GOT3 (cell line): ENCODE measurements around the gene IL22RA1.

Experiments
- DNase-seq: peaks from one replicate; lab custom pipeline; 2025; ENCODE audit warnings: mixed read lengths; lab: John Stamatoyannopoulos, UW

IL22RA1 gene

GRCh38 chr1:24097663-24098062, 45.3 kb downstream of the IL22RA1 start:
- DNase-seq, result no peak

DNA sequence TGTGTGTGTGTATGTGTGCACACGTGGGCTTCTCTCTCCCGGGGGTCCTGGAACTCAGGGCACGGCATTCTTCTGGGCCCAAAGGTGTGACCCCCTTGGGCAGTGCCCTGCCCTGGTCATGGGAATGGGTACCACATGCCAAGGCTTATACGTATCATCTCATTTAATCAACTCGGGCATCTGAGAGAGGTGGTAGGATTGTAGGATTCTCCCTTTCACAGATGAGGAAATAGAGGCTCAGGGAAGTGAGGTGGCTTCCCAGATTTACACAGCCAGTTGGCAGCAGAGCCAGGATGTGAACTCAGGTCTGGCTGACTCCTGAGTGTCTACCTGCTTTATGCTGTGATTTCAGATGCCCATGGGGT, 46.2 kb downstream of the IL22RA1 start:
- DNase-seq, result no peak

DNA sequence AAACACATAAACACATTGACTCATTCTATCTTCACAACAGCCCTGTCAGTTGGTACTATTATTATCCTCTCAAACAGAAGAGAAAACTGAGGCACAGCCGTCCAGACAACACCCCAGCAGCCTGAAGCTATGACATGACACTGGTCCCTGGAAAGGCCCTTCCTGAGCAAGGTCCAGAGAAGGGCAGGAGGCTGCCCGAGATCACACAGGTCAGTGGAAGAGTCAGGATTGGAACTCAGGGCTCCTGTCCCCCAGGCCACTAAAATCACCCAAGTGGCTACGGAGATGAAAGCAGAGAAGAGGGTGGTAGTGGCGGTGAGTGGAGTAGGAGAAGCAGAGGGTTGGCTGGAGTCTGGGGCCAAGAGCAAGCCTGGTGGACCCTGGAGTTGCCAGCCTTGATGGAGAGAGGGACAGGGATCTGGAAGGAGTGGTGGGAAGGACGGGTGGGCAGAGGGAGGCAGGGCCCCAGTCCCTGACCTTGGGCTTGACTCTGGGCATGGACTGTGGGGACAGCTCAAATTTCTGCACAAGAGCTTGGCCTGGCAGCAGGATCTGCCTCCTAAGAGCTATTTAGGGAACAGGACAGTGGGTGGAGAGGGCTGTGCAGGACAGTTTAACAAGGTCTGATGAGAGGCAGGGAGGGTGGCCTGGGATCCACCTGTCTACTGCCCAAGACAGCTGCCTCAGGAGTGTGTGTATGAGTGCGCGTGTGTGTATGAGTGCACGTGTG, 46.8 kb downstream of the IL22RA1 start:
- DNase-seq, result no peak

GRCh38 chr1:24095140-24095859, 47.6 kb downstream of the IL22RA1 start:
- DNase-seq, result no peak

GRCh38 chr1:24094554-24094953, 48.4 kb downstream of the IL22RA1 start:
- DNase-seq, result no peak

DNA sequence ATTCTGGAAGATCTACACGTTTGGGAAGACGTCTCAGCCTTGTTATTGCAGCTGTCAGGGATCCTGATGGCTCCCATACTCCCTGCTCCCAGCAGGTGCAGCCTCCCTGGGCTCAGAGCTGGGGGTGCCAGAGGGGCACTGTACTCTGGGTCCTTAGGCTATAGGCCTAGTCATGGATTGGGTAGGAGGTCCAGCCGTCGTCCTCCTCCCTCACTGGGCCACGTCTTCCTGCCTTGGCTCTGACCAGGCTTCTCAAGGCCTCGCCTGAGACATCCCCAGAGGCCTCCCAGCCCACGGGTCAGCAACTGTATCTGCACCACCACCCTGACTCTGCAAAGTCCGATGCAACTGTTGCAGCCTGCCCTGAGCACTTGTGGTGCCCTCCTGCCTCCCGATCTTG, 49.2 kb downstream of the IL22RA1 start:
- no peak for DNase-seq

DNA sequence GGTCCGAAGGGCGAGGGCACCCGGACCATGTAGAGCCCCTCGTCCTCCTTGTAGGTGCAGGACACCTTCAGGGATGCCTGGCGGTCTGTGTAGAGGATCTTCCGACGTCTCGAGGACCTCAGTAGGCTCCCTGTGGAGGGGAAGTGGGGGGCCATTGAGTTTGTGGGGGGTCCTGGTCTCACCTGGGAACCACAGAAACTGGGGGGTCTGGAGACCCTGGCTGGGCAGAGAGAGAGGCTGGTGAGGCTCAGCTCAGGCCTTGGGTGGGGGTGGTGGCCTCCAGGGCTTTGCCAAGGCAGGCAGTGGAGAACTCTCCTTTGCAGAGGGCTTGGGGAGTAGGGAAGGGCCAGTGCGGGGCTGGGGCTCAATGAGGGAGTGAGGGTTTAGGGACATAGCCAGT, 50.0 kb downstream of the IL22RA1 start:
- DNase-seq, result no peak

DNA sequence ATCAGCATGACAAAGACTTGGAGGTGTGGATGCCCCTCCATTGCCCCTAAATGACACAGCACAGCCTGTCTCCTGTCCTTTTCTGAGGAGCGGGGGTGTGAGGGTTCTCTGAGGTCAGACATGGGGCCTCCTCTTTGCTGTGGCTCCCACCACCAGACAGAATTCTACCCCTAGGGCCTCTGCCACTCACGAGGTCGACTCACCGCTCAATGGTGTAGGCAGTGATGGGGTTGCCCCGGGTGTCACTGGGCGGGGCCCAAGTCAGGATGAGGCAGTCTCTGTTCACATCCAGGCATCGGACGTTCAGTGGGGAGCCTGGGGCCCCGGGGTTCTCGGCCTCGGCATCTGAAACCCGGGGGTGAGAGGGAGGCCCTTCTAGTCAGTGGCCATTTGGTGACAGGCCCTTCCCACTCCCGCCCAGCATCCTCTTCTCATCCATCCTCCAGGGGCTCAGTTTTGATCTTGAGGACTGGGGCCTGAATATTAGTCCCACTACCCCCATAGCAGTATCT, 50.9 kb downstream of the IL22RA1 start:
- no peak for DNase-seq

- DNase-seq, result no peak
Measured at GRCh38 chr1:24090736-24091135, 52.2 kb downstream of the IL22RA1 start.

DNA sequence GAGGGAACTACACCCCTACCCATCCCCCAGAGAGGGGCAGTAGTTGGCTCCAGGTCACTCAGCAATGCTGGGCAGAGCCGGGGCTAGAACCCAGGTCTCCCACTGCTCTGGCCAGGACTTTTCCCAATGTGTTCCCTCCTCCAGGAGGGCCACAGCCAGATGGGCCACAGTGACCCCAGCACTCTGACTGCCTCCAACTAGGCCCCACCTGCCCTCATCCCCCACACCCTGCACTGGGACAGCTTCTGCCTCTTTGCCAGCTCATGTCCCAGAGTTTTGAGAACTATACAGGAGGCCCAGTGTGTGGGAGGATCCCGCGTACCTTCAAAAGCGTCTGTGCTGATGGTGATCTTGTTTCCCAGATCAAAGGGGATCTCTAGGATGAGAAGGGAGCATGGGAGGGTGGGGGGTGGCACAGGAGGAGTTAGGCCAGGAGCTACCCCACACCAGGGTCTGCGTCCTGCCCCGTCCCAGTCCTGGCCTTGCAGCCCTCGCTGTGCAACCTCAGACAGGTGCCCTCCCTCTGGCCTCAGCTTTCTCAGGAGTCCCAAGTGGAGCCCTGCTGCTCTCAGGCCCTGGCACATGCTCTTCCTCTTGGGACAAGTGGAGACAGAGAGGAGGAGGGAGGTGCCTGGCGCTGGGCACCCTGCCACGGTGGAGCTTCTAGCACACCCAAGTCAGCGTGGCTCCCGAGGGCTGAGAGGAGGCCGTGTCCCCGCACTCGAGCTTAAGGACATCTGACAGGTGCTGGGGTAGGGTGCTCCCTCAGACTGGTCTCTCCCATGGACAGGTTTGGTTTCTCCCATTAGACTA, 53.0 kb downstream of the IL22RA1 start:
- no peak for DNase-seq

DNA sequence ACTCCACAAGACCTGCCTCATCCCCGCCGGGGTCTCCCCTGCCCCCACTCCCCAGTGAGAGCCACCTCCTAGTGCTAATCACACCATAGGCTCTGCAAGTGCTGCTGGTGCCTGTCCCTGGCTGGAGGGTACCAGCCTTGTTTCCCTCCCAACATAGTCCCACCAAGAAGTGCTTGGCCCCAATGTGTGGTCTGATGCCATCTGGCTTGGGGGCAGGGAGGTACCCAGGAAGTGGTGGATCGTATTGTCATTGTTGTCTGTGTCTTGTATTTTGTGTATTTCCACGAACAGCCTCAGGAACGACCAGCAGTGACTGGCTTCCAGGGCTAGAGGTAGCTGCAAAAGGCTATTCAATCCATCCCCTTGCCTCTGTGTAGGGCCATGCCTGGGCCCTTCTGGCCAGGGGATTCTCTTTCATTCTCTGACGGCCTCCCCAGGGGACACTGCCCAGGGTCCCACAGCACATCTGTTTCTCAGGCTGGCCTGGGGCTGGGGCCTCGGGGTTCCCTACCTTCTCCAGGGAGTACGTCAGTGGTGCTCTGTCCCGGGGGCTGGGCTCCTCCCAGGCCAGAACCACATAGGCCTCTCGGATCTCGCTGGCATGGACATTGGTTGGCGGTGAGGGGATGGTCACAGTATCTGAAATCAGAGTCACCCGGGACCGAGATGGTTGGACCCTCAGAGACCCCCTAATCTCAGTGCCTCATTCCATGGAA, 53.8 kb downstream of the IL22RA1 start:
- DNase-seq, result no peak

DNA sequence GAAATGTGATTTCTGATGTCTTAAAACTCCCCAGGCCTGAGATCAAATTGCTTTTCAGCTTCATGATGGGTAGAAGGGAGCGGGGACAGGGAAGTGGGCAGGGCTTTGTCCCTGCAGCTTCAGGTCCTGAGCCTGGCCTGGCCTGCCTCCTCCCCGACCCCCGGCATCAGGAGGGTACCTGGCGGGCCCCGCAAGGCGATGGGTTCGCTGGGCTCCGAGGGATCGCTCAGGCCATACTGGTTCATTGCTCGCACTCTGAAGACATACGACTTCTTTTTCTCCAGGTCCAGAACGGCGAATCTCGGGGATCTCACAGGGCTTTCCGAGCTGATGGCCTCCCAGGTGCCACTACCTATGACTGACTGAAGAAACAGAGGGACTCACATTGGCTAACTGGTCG, 56.5 kb downstream of the IL22RA1 start:
- DNase-seq, result no peak

DNA sequence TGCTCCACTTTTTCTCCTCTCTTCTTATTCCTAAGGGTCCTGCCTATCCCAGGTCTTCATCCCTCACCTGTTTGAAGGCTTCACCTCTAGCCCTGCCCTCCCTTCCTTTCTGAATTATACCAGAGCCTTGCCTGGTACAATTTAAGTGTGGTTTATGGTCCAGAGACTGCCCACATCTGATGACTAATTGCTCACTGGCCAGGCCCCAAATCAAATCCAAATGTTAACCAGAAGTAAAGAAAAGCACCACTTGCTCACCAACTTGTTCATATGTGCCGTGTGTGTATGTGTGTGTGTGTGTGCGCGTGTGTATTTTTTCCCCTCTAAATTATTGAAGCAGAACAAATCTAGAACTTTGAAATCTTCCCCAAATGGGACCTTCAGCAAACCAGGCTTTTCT, 57.4 kb downstream of the IL22RA1 start:
- no peak for DNase-seq

- DNase-seq, result no peak
Measured at GRCh38 chr1:24085007-24085406, 57.9 kb downstream of the IL22RA1 start.

- no peak for DNase-seq
Measured at GRCh38 chr1:24084050-24084449, 58.9 kb downstream of the IL22RA1 start.

- no peak for DNase-seq
Measured at GRCh38 chr1:24082372-24082771, 60.6 kb downstream of the IL22RA1 start.

DNA sequence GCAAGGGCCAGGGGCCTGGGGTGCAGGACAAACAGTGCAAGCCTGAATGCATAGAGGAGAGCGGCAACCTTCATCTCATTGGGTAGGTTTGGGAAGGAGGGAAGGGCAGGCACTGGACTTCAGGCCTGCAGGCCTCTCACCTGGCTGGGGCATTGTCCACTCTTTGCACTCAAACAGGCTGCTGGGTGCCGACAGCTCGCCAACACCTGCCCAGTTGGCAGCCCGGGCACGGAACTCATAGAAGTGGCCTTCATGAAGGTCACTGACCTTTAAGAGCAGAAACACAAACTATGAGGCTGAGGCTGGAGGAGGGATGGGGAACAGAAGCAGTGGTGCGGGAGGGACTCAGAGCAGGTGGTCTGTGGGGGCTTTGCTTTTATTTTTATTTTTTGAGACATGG, 61.8 kb downstream of the IL22RA1 start:
- no peak for DNase-seq

GRCh38 chr1:24080131-24080530, 62.8 kb downstream of the IL22RA1 start:
- no peak for DNase-seq

DNA sequence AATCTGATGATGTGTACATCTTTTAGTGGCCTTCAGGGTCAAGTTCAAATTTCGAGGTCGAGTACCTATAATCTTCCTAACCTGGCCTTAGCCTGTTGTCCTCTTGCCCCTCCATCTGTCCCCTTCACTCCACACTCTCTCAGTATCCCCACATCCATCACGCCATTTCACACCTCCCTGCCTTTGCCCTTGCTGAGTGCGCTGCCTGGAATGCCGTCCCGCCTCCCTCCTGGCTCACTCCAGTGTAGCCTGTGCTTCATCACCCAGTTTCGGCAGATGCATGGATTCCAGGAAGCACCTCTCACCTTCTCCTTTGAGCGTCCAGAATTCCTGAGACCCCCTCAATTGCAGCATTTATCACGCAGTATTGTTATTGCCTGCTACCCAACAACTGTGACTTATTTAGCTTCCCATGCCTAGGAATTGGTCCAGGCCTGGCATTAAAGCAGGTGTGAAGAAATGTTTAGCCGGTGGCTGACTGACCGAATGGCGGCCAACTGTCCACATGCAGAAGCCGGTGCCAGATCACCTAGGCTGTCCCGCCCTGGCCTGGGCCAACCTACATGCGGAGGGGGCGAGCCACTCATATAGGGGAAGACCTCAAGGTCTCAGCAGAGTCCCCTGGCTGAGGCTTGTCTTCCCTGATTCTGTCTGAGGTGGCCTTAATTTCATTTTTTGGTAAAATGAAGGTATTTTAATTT, 65.5 kb downstream of the IL22RA1 start:
- no peak for DNase-seq

- no peak for DNase-seq
Measured at GRCh38 chr1:24075946-24076345, 67.0 kb downstream of the IL22RA1 start.

DNA sequence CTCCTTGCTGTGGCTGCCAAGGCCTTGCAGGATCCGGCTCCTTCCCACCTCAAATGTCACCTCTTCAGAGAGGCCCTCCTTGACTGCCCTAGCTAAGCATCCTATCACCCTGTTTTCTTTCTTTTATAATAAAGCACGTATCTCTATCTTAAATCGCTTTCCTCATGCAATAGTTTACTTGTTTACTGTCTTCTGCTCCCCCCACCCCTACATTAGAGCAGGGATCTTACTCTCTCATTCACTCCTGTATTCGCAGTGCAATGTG, 67.4 kb downstream of the IL22RA1 start:
- DNase-seq, result no peak
